RWPE1 (cell line): Measurements from ENCODE around the gene WRAP73.

Experiments used
- CTCF ChIA-PET: fragments of 350-600 bp; sonication (Branson Sonifier 250); formaldehyde crosslinking; extraction: SDS; loops from one replicate; lab custom pipeline; 2021; lab: Yijun Ruan, JAX
- POLR2A ChIA-PET: fragments of 400-600 bp; formaldehyde crosslinking; extraction: SDS; loops from one replicate; lab custom pipeline; 2020; ENCODE audit warnings: antibody characterized with exemption; ENCODE audit not compliant: low non-redundant PET; lab: Yijun Ruan, JAX
- DNase-seq: peaks from one replicate; pipeline ENCODE4 v3.0.0; 2012; ENCODE audit warnings: low spot score
- H3K27ac ChIP-seq: fragments of 450-650 bp; 2 replicates; pipeline ENCODE4 v1.5.1; 2017
- TF ChIP-seq, protein P1 (sequence below): fragments of 450-650 bp; conservative IDR thresholded peaks from 2 replicates; pipeline ENCODE4 v1.5.1; 2017; ENCODE audit warnings: low read depth, mild to moderate bottlenecking

WRAP73 gene

DNA sequence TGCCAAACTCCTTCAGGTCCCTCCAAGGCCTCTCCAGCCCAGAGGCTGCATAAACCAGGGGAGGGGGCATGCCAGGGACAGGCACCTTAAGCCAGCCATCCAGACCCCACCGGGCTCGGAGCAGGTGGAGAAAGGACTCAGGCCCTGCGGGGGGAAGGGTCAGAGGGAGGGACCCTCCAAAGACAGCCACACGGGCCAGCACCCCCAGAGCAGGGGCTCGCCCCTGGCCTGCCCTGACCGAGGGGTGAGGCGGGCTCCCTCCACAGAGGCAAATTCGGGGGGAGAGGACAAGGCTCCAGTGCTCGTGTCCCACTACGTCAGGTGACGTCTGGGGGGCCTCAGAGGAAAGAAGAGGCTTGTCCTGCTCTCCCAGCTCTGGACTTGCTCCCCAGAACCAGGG is 46.7 kb downstream of the WRAP73 start:
- TF ChIP-seq, protein P1, sequence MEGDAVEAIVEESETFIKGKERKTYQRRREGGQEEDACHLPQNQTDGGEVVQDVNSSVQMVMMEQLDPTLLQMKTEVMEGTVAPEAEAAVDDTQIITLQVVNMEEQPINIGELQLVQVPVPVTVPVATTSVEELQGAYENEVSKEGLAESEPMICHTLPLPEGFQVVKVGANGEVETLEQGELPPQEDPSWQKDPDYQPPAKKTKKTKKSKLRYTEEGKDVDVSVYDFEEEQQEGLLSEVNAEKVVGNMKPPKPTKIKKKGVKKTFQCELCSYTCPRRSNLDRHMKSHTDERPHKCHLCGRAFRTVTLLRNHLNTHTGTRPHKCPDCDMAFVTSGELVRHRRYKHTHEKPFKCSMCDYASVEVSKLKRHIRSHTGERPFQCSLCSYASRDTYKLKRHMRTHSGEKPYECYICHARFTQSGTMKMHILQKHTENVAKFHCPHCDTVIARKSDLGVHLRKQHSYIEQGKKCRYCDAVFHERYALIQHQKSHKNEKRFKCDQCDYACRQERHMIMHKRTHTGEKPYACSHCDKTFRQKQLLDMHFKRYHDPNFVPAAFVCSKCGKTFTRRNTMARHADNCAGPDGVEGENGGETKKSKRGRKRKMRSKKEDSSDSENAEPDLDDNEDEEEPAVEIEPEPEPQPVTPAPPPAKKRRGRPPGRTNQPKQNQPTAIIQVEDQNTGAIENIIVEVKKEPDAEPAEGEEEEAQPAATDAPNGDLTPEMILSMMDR = no peak
- POLR2A ChIA-PET = no interaction called here
- DNase-seq = no peak

DNA sequence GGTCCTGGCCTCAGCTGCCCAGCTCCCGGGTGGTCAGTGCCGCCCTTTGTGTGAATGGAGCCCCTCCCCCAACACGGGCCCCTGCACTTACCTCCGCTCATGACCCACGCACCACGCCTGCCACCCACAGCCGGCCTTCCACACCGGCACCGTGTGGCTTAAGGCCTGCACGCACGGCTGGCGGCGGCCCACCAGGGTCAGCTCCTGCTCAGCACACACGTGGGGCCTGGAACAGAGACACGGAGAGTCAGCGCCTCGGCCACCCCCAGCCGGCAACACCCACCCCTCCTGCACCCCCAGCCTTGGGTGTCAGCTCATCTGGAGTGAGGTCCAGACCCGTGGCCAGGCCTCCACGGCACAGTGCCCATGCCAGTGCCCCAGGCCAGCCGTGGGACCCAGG is 47.5 kb downstream of the WRAP73 start:
- DNase-seq = no peak
- TF ChIP-seq, protein P1 = no peak
- ChIA-PET POLR2A (no interaction called here), CTCF (no interaction called here)
- H3K27ac ChIP-seq = no peak overlapping the region

More for the DNA sequence above, 46.7 kb downstream of the WRAP73 start:
- H3K27ac ChIP-seq = no peak overlapping the region
- CTCF ChIA-PET = no interaction called here

DNA sequence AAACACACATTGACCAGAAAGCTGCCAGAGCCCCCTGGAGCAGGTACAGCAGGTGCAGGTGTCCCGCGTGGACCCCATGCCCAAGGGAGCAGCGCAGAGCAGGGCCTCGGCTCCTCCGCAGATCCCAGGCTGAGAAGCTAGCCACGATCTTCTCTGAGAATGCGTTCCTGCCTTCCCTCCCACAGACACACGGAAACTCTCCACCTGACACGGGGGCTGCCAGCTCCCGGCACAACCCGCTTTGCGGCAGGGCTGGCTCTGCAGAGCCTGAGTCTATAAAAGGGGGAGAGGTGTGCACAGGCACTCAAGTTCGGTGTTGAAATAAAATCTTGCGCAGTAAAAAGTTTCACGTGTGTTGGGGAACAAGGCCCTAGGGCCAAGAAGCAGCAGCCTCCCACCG is 48.2 kb downstream of the WRAP73 start:
- H3K27ac ChIP-seq = no peak overlapping the region
- DNase-seq = no peak
- ChIA-PET CTCF (no interaction called here), POLR2A (no interaction called here)
- TF ChIP-seq, protein P1 = no peak

DNA sequence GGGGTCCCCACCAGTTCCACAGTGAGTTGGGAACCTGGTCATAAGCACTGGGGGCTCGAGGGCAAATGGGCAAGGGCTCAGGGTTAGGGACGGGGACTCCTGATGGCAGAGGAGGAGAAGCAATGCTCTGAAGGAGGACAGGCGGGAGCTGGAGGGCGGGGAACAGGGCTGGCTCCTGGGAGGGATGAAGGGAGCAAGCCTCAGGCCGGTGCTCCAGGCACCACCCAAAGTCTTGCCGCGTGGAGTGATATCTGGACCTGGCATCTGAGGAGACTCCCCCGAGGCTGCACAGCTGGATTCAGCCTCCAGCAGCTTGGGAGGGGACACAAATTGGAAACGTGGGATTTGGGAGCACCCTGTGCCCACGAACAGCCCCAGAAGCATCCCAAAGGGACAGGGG is 49.5 kb downstream of the WRAP73 start:
- POLR2A ChIA-PET = no interaction called here
- TF ChIP-seq, protein P1 = no peak
- CTCF ChIA-PET = interaction anchor here (0.7 to 1.1 kb wide), 3 partner anchors 8 to 576 kb away, joined by 3 to 4 read pairs (median 3); no protein-coding TSS in a partner anchor
- DNase-seq = no peak
- H3K27ac ChIP-seq = no peak overlapping the region

DNA sequence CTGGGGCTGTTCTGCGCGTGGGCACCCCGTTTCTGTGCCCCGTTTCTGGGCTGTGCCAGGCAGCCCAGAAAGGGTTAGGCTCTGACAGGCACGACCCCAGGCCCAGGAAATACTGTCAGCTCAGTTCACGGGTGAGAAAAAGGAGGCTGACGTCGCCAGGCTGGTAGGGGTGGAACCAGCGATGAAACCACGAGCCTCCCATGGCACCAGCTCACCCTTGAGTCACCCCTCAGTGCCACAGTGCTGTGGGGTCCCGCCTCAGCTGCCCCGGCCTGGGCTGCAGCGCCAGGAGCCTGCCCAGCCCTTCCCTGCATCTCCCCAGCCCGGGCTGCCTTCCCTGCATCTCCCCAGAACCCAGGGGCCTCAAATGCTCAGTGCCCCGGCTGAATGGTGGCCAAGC is 50.1 kb downstream of the WRAP73 start:
- ChIA-PET CTCF (interaction anchor here (0.7 to 1.1 kb wide), 4 partner anchors 9 to 576 kb away, joined by 3 to 4 read pairs (median 3); no protein-coding TSS in a partner anchor), POLR2A (no interaction called here)
- TF ChIP-seq, protein P1 = no peak
- DNase-seq = no peak
- no peak overlapping the region for H3K27ac ChIP-seq

DNA sequence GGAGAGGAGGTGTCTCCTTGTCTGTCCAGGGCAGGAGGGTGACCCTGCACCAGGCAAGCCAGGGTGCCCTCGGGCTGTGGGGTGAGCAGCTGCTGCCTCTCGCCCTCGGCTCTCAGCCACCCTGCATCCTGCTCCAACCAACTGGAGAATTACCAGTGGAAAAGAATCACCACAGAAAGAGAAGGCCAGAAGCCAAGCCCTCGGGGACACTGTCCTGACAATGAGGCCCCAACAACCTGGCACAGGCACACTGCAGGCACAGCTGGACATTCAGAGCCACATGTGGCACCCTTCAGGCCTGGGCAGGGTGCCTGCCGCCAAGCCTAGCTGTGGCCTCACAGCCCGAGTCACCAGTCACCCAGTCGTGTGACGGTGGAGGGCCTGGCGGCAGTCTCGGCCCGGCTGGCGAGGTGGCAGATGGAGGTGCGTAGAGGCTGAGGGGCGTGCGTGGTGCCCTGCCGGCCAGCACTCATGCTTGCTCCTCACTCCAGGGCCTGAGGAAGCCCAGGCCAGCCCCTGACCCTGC is 50.6 kb downstream of the WRAP73 start:
- no peak for DNase-seq
- POLR2A ChIA-PET = interaction anchor here (0.7 kb wide), 1 partner anchor 134 kb away, joined by 4 read pairs; no protein-coding TSS in a partner anchor
- TF ChIP-seq, protein P1 = no peak
- CTCF ChIA-PET = interaction anchor here (0.7 to 1.1 kb wide), 4 partner anchors 9 to 575 kb away, joined by 3 to 4 read pairs (median 3); no protein-coding TSS in a partner anchor
- 0 out of 2 replicates have a peak overlapping the region, but pooled peaks have one; percentile 2 for H3K27ac ChIP-seq
